Measurements from ENCODE around the gene RAD23B.

DNA sequence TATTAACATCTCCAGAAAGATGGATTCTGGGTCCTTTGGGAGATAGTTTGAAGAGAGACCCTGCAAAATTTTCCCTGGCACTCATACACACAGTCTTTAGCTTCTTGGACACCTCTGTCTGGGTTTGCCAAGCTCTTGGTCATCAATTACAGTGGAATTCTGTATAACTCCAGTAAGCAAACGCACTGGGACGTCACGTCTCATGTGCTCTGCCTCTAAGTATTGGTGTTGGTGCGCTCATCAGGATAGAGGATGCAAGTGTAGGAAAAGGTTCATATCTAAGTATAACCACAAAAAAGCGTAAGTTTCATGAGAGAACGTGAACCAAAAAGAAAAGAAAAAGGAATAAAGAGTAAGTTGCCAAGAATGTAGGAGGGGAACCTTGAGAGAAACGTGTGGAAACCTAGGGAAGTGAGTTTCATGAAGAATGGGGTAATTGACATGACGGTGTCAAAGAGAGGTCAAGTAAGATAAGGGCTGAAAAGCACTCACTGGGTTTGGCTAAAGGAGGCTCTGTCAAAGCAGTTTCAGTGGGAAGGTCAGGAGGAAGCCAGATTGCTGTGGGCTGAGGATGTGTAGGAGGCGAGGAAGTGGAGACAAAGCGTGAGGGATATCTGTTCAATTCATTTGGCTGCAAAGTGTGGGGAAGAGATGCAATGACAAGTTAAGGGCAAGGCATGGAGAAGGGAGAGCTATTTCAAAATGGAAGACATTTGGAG is 92.7 kb downstream of the RAD23B start:
- TF ChIP-seq EZH2 (IDR thresholded peaks at IDR 0.05; ENCODE audit: low read depth), result no peak
- TF ChIP-seq, protein P1, sequence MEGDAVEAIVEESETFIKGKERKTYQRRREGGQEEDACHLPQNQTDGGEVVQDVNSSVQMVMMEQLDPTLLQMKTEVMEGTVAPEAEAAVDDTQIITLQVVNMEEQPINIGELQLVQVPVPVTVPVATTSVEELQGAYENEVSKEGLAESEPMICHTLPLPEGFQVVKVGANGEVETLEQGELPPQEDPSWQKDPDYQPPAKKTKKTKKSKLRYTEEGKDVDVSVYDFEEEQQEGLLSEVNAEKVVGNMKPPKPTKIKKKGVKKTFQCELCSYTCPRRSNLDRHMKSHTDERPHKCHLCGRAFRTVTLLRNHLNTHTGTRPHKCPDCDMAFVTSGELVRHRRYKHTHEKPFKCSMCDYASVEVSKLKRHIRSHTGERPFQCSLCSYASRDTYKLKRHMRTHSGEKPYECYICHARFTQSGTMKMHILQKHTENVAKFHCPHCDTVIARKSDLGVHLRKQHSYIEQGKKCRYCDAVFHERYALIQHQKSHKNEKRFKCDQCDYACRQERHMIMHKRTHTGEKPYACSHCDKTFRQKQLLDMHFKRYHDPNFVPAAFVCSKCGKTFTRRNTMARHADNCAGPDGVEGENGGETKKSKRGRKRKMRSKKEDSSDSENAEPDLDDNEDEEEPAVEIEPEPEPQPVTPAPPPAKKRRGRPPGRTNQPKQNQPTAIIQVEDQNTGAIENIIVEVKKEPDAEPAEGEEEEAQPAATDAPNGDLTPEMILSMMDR (conservative IDR thresholded peaks at IDR 0.05), result no peak

All from PC-9 (cell line).